Measurements from ENCODE around the gene DGKG. TPM values are rescaled to one million over a fixed set of nuclear protein-coding genes. Genes with fewer than 3 reads are reported as not detected.

The DGKG gene
- total RNA-seq, 1 donor from 2014 or later = 0.22 TPM

DNA sequence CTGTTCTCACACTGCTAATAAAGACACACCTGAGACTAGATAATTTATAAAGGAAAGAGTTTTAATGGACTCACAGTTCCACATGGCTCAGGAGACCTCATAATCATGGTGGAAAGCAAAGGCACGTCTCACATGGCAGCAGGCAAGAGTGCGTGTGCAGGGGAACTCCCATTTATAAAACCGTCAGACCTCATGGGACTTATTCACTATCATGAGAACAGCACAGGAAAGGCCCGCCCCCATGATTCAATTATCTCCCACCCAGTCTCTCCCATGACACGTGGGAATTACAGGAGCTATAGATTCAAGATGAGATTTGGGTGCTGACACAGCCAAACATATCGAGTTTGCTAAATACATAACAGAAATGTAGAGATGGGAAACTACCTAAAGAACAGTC lies 39.5 kb upstream of the DGKG start:
- Mint-ChIP-seq H3K9me3 (no peaks in the 10 kb centered on the region), H3K4me1 (peaks cover 3% of the 10 kb centered on the region), H3K27ac (no peak overlapping the region), H3K4me3 (no peak overlapping the region), H3K27me3 (ENCODE audit: insufficient read depth, low read depth) (peaks cover 2% of the 10 kb centered on the region), H3K36me3 (no peaks in the 10 kb centered on the region)
- Histone ChIP-seq H3F3A (ENCODE audit: low read depth) (no peaks in the 10 kb centered on the region), H2AFZ (replicated peaks) (no peak overlapping the region), H3K4me2 (no peak overlapping the region), H3K79me2 (ENCODE audit: low read depth) (no peaks in the 10 kb centered on the region), H4K20me1 (ENCODE audit: low read depth) (no peaks in the 10 kb centered on the region), H3K9me3 (ENCODE audit: low read depth) (no peaks in the 10 kb centered on the region), H3K27ac (no peak overlapping the region), H3K9ac (no peak overlapping the region), H3K36me3 (no peaks in the 10 kb centered on the region), H3K27me3 (no peaks in the 10 kb centered on the region), H3K4me1 (no peaks in the 10 kb centered on the region), H3K4me3 (no peak overlapping the region)
- TF ChIP-seq EZH2 (IDR thresholded peaks at IDR 0.05) (no peak), CTCF (IDR thresholded peaks at IDR 0.05) (no peak), EZH2phosphoT487 (IDR thresholded peaks at IDR 0.05) (no peak)
- no peak for DNase-seq (ENCODE audit: low spot score)

DNA sequence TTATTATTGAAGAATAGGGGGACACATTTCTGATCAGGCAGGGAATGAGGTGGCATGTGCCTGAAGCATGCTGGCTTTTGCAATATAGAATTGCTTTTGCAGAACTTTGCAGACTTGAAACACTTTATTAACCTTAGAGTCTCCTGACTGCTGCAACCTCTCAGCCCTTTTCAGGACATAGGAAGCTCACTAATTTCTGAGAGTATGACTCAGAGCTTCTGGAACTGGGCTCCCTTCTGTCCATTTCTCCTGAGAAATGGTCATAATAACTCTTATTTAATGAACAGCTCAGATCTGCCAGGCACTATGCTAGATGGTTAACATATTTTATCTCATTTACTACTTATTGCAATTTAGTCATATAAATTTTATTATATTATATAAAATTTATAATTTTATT lies 38.6 kb upstream of the DGKG start:
- Mint-ChIP-seq H3K36me3 (no peaks in the 10 kb centered on the region), H3K4me3 (no peak overlapping the region), H3K4me1 (peaks cover 3% of the 10 kb centered on the region), H3K9me3 (no peaks in the 10 kb centered on the region), H3K27me3 (ENCODE audit: insufficient read depth, low read depth) (peaks cover 2% of the 10 kb centered on the region), H3K27ac (no peak overlapping the region)
- no peaks in the 10 kb centered on the region for H3K27me3 ChIP-seq
- no peak overlapping the region for H2AFZ ChIP-seq (replicated peaks)
- H3F3A ChIP-seq (ENCODE audit: low read depth) = no peaks in the 10 kb centered on the region
- no peaks in the 10 kb centered on the region for H3K9me3 ChIP-seq (ENCODE audit: low read depth)
- DNase-seq (ENCODE audit: low spot score) = no peak
- H3K9ac ChIP-seq = no peak overlapping the region
- no peaks in the 10 kb centered on the region for H3K79me2 ChIP-seq (ENCODE audit: low read depth)
- no peak for TF ChIP-seq EZH2phosphoT487 (IDR thresholded peaks at IDR 0.05)
- no peak for TF ChIP-seq EZH2 (IDR thresholded peaks at IDR 0.05)
- no peak for TF ChIP-seq CTCF (IDR thresholded peaks at IDR 0.05)
- no peak overlapping the region for H3K27ac ChIP-seq
- H3K4me2 ChIP-seq = no peak overlapping the region
- H3K4me1 ChIP-seq = no peaks in the 10 kb centered on the region
- no peak overlapping the region for H3K4me3 ChIP-seq
- no peaks in the 10 kb centered on the region for H3K36me3 ChIP-seq
- H4K20me1 ChIP-seq (ENCODE audit: low read depth) = no peaks in the 10 kb centered on the region

DNA sequence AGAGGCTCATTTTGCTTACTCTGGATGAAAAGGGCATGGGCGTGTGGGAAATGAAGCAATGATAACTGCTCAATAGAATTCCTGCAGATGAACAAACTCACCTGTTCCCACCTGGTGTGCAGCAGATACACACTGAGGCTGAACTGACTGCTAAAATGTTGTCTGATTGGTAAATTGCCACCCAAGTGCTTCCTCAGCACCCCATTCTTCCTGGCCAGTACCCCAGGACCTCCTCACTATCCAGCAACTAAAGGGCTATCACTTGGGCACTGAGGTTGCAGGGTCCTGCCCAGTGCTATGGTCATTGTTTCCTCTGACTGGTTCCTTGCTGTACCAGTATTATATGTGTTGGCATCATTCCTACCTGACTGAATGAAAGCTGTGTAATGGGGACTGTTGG lies 38.0 kb upstream of the DGKG start:
- no peak overlapping the region for H3K27ac Mint-ChIP-seq
- DNase-seq (ENCODE audit: low spot score) = no peak
- TF ChIP-seq EZH2 (IDR thresholded peaks at IDR 0.05) = no peak
- TF ChIP-seq CTCF (IDR thresholded peaks at IDR 0.05) = no peak
- TF ChIP-seq EZH2phosphoT487 (IDR thresholded peaks at IDR 0.05) = no peak
- Histone ChIP-seq H3K9me3 (ENCODE audit: low read depth) (no peaks in the 10 kb centered on the region), H3K9ac (no peak overlapping the region), H3K36me3 (no peaks in the 10 kb centered on the region), H4K20me1 (ENCODE audit: low read depth) (no peaks in the 10 kb centered on the region), H3K4me3 (no peak overlapping the region), H3F3A (ENCODE audit: low read depth) (no peaks in the 10 kb centered on the region), H3K27ac (no peak overlapping the region), H3K79me2 (ENCODE audit: low read depth) (no peaks in the 10 kb centered on the region), H3K4me2 (no peak overlapping the region), H2AFZ (replicated peaks) (no peak overlapping the region), H3K4me1 (no peaks in the 10 kb centered on the region), H3K27me3 (no peaks in the 10 kb centered on the region)
- H3K27me3 Mint-ChIP-seq (ENCODE audit: insufficient read depth, low read depth) = peaks cover 2% of the 10 kb centered on the region
- no peaks in the 10 kb centered on the region for H3K36me3 Mint-ChIP-seq
- no peak overlapping the region for H3K4me3 Mint-ChIP-seq
- peaks cover 3% of the 10 kb centered on the region for H3K4me1 Mint-ChIP-seq
- H3K9me3 Mint-ChIP-seq = no peaks in the 10 kb centered on the region
